Activated CD4-positive, alpha-beta T cell treated with anti-CD3 and anti-CD28 coated beads for 36 hours (primary cell): ENCODE results near the gene POTEG. TPM values are rescaled to one million over a fixed set of nuclear protein-coding genes. Genes with fewer than 3 reads are reported as not detected.
"Not testable (repeated sequence)": the region's sequence is repeated elsewhere in the genome, so short reads cannot be mapped to it uniquely, and the experiment has no call there.

ENCODE experiments used
- ATAC-seq: fragments of 200-7000 bp; cut with Tn5 transposase; one replicate; pipeline ENCODE4 v1.10.0; 2021; ENCODE audit warnings: mild to moderate bottlenecking, moderate library complexity
- CTCF ChIA-PET: fragments of 350-600 bp; sonication (Branson Sonifier 250); formaldehyde crosslinking; loops from one replicate; lab custom pipeline; 2021; ENCODE audit warnings: antibody characterized with exemption; lab: Charles Lee
- POLR2A ChIA-PET: fragments of 350-600 bp; sonication (Branson Sonifier 250); formaldehyde crosslinking; loops from one replicate; lab custom pipeline; 2021; ENCODE audit warnings: antibody characterized with exemption, inconsistent platforms; lab: Charles Lee
- DNase-seq: peaks from one replicate; pipeline ENCODE4 v3.0.0-alpha.2; 2020
- H3K27ac Mint-ChIP-seq: one replicate; pipeline ENCODE4 v1.8.0; 2021; ENCODE audit warnings: mixed read lengths
- H3K27me3 Mint-ChIP-seq: one replicate; pipeline ENCODE4 v1.8.0; 2021; ENCODE audit warnings: mixed read lengths
- H3K36me3 Mint-ChIP-seq: one replicate; pipeline ENCODE4 v1.8.0; 2021; ENCODE audit warnings: low read depth, mixed read lengths
- H3K4me1 Mint-ChIP-seq: one replicate; pipeline ENCODE4 v1.8.0; 2021; ENCODE audit warnings: mixed read lengths
- H3K4me3 Mint-ChIP-seq: one replicate; pipeline ENCODE4 v1.8.0; 2021; ENCODE audit warnings: mild to moderate bottlenecking, moderate library complexity, mixed read lengths
- H3K9me3 Mint-ChIP-seq: one replicate; pipeline ENCODE4 v1.8.0; 2021; ENCODE audit warnings: low read depth, mixed read lengths
- intact Hi-C, 2 experiments: fragments of 100-400 bp; cut with DNase I in 1 of 2; cut with micrococcal nuclease in 1 of 2; formaldehyde crosslinking; loops; one replicate each; pipeline versions ENCODE4 v1.14.2 to v1.15.1; 2022 to 2024; cut with DNase I, micrococcal nuclease
- total RNA-seq, 2 experiments: library from RNA; stranded (reverse); gene quantifications; one replicate each; pipeline ENCODE4 v1.2.3, GENCODE V29; 2021

Gene POTEG
- total RNA-seq, 2 experiments from 2014 or later: not detected

DNA sequence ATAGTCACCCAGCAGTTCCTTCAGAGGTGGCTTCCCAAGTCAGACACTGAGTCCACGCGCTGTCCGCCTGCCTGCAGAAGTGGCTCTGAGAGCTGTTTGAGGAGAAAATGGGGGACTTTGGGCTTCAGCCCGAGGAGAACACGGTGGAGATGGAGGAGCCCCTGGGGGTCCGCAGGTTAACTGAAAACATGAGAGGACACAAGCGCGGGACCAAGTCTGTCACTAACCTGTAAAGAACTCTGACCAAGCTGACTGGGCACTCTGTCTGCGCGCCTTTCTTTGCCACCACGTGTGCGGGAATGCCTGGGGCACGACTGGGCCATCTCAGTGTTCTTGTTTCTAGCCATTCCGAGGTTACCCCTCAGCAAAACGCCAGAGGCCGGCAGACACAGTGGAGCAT, 62.4 kb downstream of the POTEG start:
- H3K4me3 Mint-ChIP-seq, ATAC-seq, H3K36me3 Mint-ChIP-seq, H3K4me1 Mint-ChIP-seq, intact Hi-C loops, CTCF ChIA-PET, H3K9me3 Mint-ChIP-seq, DNase-seq, POLR2A ChIA-PET, H3K27me3 Mint-ChIP-seq, H3K27ac Mint-ChIP-seq: not testable (repeated sequence)

DNA sequence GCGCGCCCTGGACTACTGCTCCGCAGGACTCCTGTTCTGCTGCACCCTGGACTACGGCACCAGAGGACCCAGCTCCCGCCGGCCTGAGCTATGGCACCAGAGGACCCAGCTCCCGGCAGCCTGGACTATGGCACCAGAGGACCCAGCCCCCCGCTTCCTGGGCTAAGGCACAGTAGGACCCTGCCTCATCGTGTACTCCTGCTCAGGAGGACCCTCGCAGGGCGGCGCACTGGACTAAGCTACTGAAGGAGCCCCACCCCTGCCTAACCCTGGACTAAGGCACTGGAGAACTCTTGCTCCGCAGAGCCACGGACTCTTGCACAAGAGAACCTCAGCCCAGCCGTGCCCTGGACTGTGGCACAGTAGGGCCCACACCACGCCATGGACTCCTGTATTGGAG, 71.3 kb downstream of the POTEG start:
- ATAC-seq, H3K36me3 Mint-ChIP-seq, H3K4me1 Mint-ChIP-seq, CTCF ChIA-PET, H3K27me3 Mint-ChIP-seq, DNase-seq, H3K27ac Mint-ChIP-seq, intact Hi-C loops, POLR2A ChIA-PET, H3K9me3 Mint-ChIP-seq, H3K4me3 Mint-ChIP-seq: not testable (repeated sequence)

GRCh38 chr14:19362323-19362722, 71.8 kb downstream of the POTEG start:
- H3K27ac Mint-ChIP-seq, CTCF ChIA-PET, H3K36me3 Mint-ChIP-seq, POLR2A ChIA-PET, intact Hi-C loops, H3K4me1 Mint-ChIP-seq, ATAC-seq, H3K27me3 Mint-ChIP-seq, H3K4me3 Mint-ChIP-seq, H3K9me3 Mint-ChIP-seq, DNase-seq: not testable (repeated sequence)

DNA sequence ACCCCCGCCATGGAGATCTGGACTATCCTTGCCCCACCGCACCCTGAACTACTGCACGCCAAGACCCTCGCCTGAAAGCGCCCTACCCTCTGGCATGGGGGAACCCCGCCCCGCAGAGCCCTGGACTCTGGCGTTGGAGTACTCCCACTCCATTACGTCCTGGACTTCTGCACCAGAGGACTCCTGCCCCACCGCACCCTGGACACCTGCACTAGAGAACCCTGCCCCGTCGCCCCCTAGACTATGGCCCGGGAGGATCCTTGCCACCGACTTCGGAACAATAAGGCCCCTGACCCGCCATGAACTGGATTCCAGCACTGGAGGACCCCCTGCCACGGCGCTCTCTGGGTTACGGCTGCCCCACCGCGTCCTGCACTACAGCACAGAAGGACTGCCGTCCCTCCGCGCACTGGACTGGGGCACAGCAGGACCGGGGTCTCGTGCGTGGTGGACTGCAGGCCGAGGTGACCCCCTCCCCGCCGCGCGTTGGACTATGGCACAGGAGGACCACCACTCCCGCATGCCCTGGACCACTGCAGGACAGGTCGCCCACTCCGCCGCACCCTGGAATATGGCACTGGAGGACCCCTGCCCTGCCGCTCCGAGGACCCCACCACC, 72.4 kb downstream of the POTEG start:
- H3K4me3 Mint-ChIP-seq, CTCF ChIA-PET, H3K27me3 Mint-ChIP-seq: not testable (repeated sequence)

DNA sequence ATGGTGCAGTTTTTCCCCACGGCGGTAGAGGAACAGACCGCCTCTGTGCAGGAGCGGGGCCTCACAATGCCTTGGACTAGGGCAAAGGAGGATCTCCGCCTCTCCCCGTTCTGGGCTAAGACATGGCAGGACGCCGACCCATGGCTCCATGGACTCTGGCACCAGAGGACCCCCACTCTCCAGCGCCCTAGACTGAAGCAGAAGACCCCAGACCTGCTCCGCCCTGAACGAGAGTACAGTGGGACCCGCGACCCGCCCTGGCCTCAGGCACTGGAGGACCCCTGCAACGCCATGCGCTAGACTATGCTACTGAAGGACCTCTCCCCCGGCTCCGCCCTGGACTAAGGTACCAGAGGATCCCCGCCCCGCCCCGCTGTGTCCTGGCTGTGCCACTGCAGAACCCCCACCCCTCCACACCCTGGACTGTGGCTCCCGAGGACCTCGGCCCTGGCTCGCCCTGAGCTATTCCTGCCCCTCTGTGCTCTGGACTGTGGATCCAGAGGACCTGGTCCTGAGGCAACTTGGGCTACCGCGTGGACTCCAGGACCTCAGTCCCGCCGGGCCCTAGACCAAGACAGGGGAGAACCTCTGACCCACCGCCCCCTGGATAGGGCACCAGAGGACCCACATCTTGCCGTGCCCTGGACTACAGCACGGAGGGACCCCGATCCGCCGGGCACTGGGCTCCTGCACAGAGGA, 73.1 kb downstream of the POTEG start:
- CTCF ChIA-PET, H3K27ac Mint-ChIP-seq, DNase-seq, POLR2A ChIA-PET, H3K27me3 Mint-ChIP-seq, H3K9me3 Mint-ChIP-seq, ATAC-seq, H3K36me3 Mint-ChIP-seq, intact Hi-C loops, H3K4me3 Mint-ChIP-seq, H3K4me1 Mint-ChIP-seq: not testable (repeated sequence)

More for the DNA sequence above, 72.4 kb downstream of the POTEG start:
- H3K4me1 Mint-ChIP-seq, DNase-seq, intact Hi-C loops, ATAC-seq, POLR2A ChIA-PET, H3K9me3 Mint-ChIP-seq, H3K36me3 Mint-ChIP-seq, H3K27ac Mint-ChIP-seq: not testable (repeated sequence)
